ENCODE data around the gene SRP54. TPM values are rescaled to one million over a fixed set of nuclear protein-coding genes. Genes with fewer than 3 reads are reported as not detected.
A peak's percentile ranks its signal among the peaks of the same experiment; 100 is the strongest.

Gene SRP54
- total and polyA plus RNA-seq, 2 of the 13 experiments (the other 11 are each of a cell fraction or from before 2014, with no cell fraction given), result 42.2 to 207 TPM

DNA sequence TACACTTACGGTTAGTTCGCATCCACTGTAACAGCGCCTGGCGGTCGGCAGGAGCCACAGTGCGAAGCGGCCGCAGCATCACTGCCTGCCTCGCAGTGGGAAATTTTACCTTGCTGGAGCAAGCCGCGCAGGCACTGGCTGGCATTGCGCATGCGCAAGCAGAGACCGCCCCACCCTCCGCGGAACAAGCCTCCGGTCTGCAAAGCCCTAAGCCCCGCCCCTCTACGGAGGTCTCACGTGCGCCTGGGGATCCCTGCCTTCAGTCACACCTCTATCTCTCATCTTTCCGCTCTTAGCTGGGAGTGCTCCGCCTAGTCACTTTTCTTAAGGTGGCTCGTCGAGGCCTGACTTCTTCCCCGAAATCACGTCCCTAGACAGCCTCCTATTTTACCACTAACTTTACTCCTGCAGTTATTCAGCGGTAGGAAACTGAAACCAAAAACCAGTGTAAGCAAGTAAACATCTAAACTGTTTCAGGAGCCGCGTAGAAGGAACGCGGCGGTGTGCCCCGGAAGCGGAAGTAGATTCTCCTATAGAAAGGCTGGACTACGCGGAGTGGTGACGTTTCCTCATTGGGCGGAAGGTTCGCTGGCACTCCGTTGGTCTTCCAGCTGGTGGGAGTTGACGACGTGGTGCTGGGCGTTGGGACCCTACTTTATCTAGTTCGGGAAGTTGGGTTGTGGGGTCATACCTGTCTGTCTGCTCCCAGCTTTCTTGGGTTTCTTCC lies at the start of gene SRP54 (continued):
- TF ChIP-seq, protein P1, sequence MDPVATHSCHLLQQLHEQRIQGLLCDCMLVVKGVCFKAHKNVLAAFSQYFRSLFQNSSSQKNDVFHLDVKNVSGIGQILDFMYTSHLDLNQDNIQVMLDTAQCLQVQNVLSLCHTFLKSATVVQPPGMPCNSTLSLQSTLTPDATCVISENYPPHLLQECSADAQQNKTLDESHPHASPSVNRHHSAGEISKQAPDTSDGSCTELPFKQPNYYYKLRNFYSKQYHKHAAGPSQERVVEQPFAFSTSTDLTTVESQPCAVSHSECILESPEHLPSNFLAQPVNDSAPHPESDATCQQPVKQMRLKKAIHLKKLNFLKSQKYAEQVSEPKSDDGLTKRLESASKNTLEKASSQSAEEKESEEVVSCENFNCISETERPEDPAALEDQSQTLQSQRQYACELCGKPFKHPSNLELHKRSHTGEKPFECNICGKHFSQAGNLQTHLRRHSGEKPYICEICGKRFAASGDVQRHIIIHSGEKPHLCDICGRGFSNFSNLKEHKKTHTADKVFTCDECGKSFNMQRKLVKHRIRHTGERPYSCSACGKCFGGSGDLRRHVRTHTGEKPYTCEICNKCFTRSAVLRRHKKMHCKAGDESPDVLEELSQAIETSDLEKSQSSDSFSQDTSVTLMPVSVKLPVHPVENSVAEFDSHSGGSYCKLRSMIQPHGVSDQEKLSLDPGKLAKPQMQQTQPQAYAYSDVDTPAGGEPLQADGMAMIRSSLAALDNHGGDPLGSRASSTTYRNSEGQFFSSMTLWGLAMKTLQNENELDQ (CRISPR knock-in tag; IDR thresholded peaks at IDR 0.05; ENCODE audit: borderline replicate concordance), result no peak; the same call in 1 of the 2 replicates
- peak; percentile 96 for TF ChIP-seq CREB1 (IDR thresholded peaks at IDR 0.05)
- no peak for TF ChIP-seq CREB1 (CRISPR knock-in tag; IDR thresholded peaks at IDR 0.05)
- peak; percentile 88 for TF ChIP-seq GATAD2A (CRISPR knock-in tag; IDR thresholded peaks at IDR 0.05)
- TF ChIP-seq SP5 (CRISPR knock-in tag; IDR thresholded peaks at IDR 0.05; ENCODE audit: borderline replicate concordance, low read depth), result peak; percentile 97; the same call in 1 of the 2 replicates
- peak; percentile 99 for TF ChIP-seq SNAPC2 (CRISPR knock-in tag; IDR thresholded peaks at IDR 0.05)
- peak; percentile 100 for TF ChIP-seq ZNF605 (CRISPR knock-in tag; IDR thresholded peaks at IDR 0.05)
- TF ChIP-seq ZNF709 (CRISPR knock-in tag; IDR thresholded peaks at IDR 0.05), result peak; percentile 96
- TF ChIP-seq GTF2F1 (IDR thresholded peaks at IDR 0.05; ENCODE audit: low read length), result peak; percentile 89
- peak; percentile 66 for TF ChIP-seq FOXO1 (CRISPR knock-in tag; IDR thresholded peaks at IDR 0.05)
- TF ChIP-seq, protein P2, sequence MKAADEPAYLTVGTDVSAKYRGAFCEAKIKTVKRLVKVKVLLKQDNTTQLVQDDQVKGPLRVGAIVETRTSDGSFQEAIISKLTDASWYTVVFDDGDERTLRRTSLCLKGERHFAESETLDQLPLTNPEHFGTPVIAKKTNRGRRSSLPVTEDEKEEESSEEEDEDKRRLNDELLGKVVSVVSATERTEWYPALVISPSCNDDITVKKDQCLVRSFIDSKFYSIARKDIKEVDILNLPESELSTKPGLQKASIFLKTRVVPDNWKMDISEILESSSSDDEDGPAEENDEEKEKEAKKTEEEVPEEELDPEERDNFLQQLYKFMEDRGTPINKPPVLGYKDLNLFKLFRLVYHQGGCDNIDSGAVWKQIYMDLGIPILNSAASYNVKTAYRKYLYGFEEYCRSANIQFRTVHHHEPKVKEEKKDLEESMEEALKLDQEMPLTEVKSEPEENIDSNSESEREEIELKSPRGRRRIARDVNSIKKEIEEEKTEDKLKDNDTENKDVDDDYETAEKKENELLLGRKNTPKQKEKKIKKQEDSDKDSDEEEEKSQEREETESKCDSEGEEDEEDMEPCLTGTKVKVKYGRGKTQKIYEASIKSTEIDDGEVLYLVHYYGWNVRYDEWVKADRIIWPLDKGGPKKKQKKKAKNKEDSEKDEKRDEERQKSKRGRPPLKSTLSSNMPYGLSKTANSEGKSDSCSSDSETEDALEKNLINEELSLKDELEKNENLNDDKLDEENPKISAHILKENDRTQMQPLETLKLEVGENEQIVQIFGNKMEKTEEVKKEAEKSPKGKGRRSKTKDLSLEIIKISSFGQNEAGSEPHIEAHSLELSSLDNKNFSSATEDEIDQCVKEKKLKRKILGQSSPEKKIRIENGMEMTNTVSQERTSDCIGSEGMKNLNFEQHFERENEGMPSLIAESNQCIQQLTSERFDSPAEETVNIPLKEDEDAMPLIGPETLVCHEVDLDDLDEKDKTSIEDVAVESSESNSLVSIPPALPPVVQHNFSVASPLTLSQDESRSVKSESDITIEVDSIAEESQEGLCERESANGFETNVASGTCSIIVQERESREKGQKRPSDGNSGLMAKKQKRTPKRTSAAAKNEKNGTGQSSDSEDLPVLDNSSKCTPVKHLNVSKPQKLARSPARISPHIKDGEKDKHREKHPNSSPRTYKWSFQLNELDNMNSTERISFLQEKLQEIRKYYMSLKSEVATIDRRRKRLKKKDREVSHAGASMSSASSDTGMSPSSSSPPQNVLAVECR (CRISPR knock-in tag; IDR thresholded peaks at IDR 0.05; ENCODE audit: borderline replicate concordance), result peak; percentile 100
- TF ChIP-seq NFYB (CRISPR knock-in tag; IDR thresholded peaks at IDR 0.05), result peak; percentile 84
- TF ChIP-seq MAFG (CRISPR knock-in tag; IDR thresholded peaks at IDR 0.05), result no peak
- TF ChIP-seq, protein P3, sequence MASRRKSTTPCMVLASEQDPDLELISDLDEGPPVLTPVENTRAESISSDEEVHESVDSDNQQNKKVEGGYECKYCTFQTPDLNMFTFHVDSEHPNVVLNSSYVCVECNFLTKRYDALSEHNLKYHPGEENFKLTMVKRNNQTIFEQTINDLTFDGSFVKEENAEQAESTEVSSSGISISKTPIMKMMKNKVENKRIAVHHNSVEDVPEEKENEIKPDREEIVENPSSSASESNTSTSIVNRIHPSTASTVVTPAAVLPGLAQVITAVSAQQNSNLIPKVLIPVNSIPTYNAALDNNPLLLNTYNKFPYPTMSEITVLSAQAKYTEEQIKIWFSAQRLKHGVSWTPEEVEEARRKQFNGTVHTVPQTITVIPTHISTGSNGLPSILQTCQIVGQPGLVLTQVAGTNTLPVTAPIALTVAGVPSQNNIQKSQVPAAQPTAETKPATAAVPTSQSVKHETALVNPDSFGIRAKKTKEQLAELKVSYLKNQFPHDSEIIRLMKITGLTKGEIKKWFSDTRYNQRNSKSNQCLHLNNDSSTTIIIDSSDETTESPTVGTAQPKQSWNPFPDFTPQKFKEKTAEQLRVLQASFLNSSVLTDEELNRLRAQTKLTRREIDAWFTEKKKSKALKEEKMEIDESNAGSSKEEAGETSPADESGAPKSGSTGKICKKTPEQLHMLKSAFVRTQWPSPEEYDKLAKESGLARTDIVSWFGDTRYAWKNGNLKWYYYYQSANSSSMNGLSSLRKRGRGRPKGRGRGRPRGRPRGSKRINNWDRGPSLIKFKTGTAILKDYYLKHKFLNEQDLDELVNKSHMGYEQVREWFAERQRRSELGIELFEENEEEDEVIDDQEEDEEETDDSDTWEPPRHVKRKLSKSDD (CRISPR knock-in tag; IDR thresholded peaks at IDR 0.05; ENCODE audit: low read depth), result peak; percentile 91
- TF ChIP-seq, protein P4, sequence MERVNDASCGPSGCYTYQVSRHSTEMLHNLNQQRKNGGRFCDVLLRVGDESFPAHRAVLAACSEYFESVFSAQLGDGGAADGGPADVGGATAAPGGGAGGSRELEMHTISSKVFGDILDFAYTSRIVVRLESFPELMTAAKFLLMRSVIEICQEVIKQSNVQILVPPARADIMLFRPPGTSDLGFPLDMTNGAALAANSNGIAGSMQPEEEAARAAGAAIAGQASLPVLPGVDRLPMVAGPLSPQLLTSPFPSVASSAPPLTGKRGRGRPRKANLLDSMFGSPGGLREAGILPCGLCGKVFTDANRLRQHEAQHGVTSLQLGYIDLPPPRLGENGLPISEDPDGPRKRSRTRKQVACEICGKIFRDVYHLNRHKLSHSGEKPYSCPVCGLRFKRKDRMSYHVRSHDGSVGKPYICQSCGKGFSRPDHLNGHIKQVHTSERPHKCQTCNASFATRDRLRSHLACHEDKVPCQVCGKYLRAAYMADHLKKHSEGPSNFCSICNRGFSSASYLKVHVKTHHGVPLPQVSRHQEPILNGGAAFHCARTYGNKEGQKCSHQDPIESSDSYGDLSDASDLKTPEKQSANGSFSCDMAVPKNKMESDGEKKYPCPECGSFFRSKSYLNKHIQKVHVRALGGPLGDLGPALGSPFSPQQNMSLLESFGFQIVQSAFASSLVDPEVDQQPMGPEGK (CRISPR knock-in tag; IDR thresholded peaks at IDR 0.05), result peak; percentile 71
